B cell (primary cell): Measurements from ENCODE around the gene CD34. TPM values are rescaled to one million over a fixed set of nuclear protein-coding genes. Genes with fewer than 3 reads are reported as not detected.
A peak's percentile ranks its signal among the peaks of the same experiment; 100 is the strongest.

Source experiments
- ATAC-seq: fragments of 200-7000 bp; cut with Tn5 transposase; one replicate; pipeline ENCODE4 v1.10.0; 2021; ENCODE audit warnings: low read depth, mild to moderate bottlenecking, moderate number of reproducible peaks, moderate library complexity
- CTCF ChIA-PET: fragments of 350-600 bp; sonication (Branson Sonifier 250); formaldehyde crosslinking; loops from one replicate; lab custom pipeline; 2021; ENCODE audit warnings: antibody characterized with exemption, inconsistent platforms; lab: Charles Lee
- POLR2A ChIA-PET: fragments of 350-600 bp; sonication (Branson Sonifier 250); formaldehyde crosslinking; loops from one replicate; lab custom pipeline; 2021; ENCODE audit warnings: antibody characterized with exemption; lab: Charles Lee
- DNase-seq: peaks from one replicate; pipeline ENCODE4 v3.0.0; 2013
- H2AFZ ChIP-seq: 2 replicates; pipeline ENCODE4 v1.6.1; 2012; ENCODE audit warnings: mild to moderate bottlenecking, low read depth, low read length; ENCODE audit not compliant: insufficient read depth, poor library complexity, severe bottlenecking
- H3K27ac ChIP-seq, 2 donors: 1 replicate in 1 of 2; 2 replicates in 1 of 2; pipeline ENCODE4 v1.5.1; 2012 to 2013; ENCODE audit warnings: low read length in 2 of 2, mild to moderate bottlenecking in 2 of 2, moderate library complexity in 1 of 2
- H3K27me3 ChIP-seq, 4 experiments: fragments of 200-600 bp in 1 of 4; sonication (generic) in 1 of 4; replicated peaks in 1 of 4; 1 replicate in 2 of 4; 2 replicates in 2 of 4; pipeline versions ENCODE4 v1.6.1 to v1.7.0; 2013 to 2016; ENCODE audit warnings: low read length in 3 of 4, mild to moderate bottlenecking in 2 of 4, mixed read lengths in 1 of 4, moderate library complexity in 1 of 4; ENCODE audit not compliant: insufficient read depth in 4 of 4, control insufficient read depth in 3 of 4; ENCODE audit errors: control extremely low read depth in 1 of 4
- H3K36me3 ChIP-seq, 2 experiments: replicated peaks in 1 of 2; 1 replicate in 1 of 2; 2 replicates in 1 of 2; pipeline versions ENCODE4 v1.6.1 to v1.7.1; 2013; ENCODE audit warnings: low read length in 1 of 2; ENCODE audit not compliant: insufficient read depth in 2 of 2, control insufficient read depth in 1 of 2; ENCODE audit errors: control extremely low read depth in 1 of 2, extremely low read depth in 1 of 2
- H3K4me1 ChIP-seq, 2 donors: fragments of 200-600 bp in 1 of 2; sonication (generic) in 1 of 2; 1 replicate in 1 of 2; 2 replicates in 1 of 2; pipeline versions ENCODE4 v1.5.1 to v1.6.1; 2013 to 2017; ENCODE audit warnings: low read length in 2 of 2; ENCODE audit not compliant: control insufficient read depth in 2 of 2, insufficient read depth in 2 of 2
- H3K4me2 ChIP-seq: replicated peaks from 2 replicates; pipeline ENCODE3; 2012; ENCODE audit warnings: mild to moderate bottlenecking, low read depth, low read length; ENCODE audit not compliant: poor library complexity, severe bottlenecking
- H3K4me3 ChIP-seq, 5 experiments: fragments of 200-600 bp in 1 of 5; sonication (generic) in 1 of 5; 1 replicate in 3 of 5; 2 replicates in 2 of 5; pipeline versions ENCODE4 v1.5.1 to v1.7.0; 2011 to 2016; ENCODE audit warnings: low read length in 4 of 5, mild to moderate bottlenecking in 4 of 5, low read depth in 2 of 5, control low read depth in 1 of 5, moderate library complexity in 1 of 5; ENCODE audit not compliant: insufficient read depth in 1 of 5; ENCODE audit errors: control extremely low read depth in 1 of 5, extremely low read depth in 1 of 5
- H3K79me2 ChIP-seq: fragments of 200-600 bp; sonication (generic); one replicate; pipeline ENCODE4 v1.6.0; 2016; ENCODE audit warnings: low read length; ENCODE audit not compliant: control insufficient read depth, insufficient read depth
- H3K9ac ChIP-seq: fragments of 200-600 bp; sonication (generic); 2 replicates; pipeline ENCODE4 v1.6.1; 2017; ENCODE audit warnings: mild to moderate bottlenecking, low read length, moderate library complexity
- H3K9me3 ChIP-seq, 3 donors: one replicate each; pipeline versions ENCODE4 v1.6.1 to v1.7.1; 2013; ENCODE audit warnings: low read length in 2 of 3; ENCODE audit not compliant: control insufficient read depth in 2 of 3, insufficient read depth in 1 of 3; ENCODE audit errors: control extremely low read depth in 1 of 3
- H4K20me1 ChIP-seq: 2 replicates; pipeline ENCODE4 v1.6.0; 2012; ENCODE audit warnings: mild to moderate bottlenecking, low read length; ENCODE audit not compliant: insufficient read depth, control insufficient read depth, poor library complexity, severe bottlenecking
- H3K27ac Mint-ChIP-seq: one replicate; pipeline ENCODE4 v1.8.0; 2021; ENCODE audit warnings: mixed read lengths
- H3K27me3 Mint-ChIP-seq: one replicate; pipeline ENCODE4 v1.8.0; 2021; ENCODE audit warnings: mixed read lengths
- H3K4me1 Mint-ChIP-seq: one replicate; pipeline ENCODE4 v1.8.0; 2021; ENCODE audit warnings: mixed read lengths
- H3K4me3 Mint-ChIP-seq: one replicate; pipeline ENCODE4 v1.8.0; 2021; ENCODE audit warnings: mixed read lengths
- H3K9me3 Mint-ChIP-seq: one replicate; pipeline ENCODE4 v1.8.0; 2022; ENCODE audit warnings: mixed read lengths; ENCODE audit not compliant: insufficient read depth
- CTCF ChIP-seq: fragments of 200-600 bp; IDR thresholded peaks from one replicate; pipeline ENCODE4 v1.8.0; 2022; ENCODE audit warnings: antibody characterized with exemption, mild to moderate bottlenecking
- EZH2 ChIP-seq: IDR thresholded peaks from 2 replicates; pipeline ENCODE4 v1.6.1; 2012; ENCODE audit warnings: borderline replicate concordance, low read depth, mild to moderate bottlenecking, moderate library complexity, low read length; ENCODE audit not compliant: insufficient read depth, poor library complexity, severe bottlenecking
- WGBS: methylation state at CpG from one replicate; pipeline ENCODE4 v1.1.5; 2013; ENCODE audit warnings: missing lambda C conversion rate; ENCODE audit not compliant: insufficient coverage; 5-methylcytosine and 5-hydroxymethylcytosine counted together
- intact Hi-C: fragments of 100-400 bp; cut with micrococcal nuclease; formaldehyde crosslinking; loops from one replicate; pipeline ENCODE4 v1.10.0; 2022
- polyA plus RNA-seq: library from polyadenylated mRNA; depleted of rRNA; stranded (reverse); fragments of >200 nt; gene quantifications from 2 replicates; pipeline ENCODE4 v1.2.3, GENCODE V29; 2012
- total RNA-seq, 2 donors: library from RNA; stranded (reverse); fragments of 120-200 nt in 1 of 2; gene quantifications; 1 replicate in 1 of 2; 2 replicates in 1 of 2; pipeline versions ENCODE4 v1.2.3 to v1.2.4, GENCODE V29; 2013 to 2022

Gene CD34
- total and polyA plus RNA-seq, 2 donors (not counting 1 experiment from before 2014, with no cell fraction given), result not detected

GRCh38 chr1:207833956-207834660 is 76.8 kb downstream of the CD34 start:
- ATAC-seq (no peak), DNase-seq (no peak)
- peak overlapping the region in 1 of 2 donors; percentile 75 for H3K27ac ChIP-seq
- Mint-ChIP-seq H3K27ac (peak overlapping the region; percentile 93), H3K4me1 (peaks cover 74% of the 10 kb centered on the region), H3K27me3 (no peaks in the 10 kb centered on the region), H3K4me3 (no peak overlapping the region), H3K9me3 (peaks cover 2% of the 10 kb centered on the region)
- H3K9me3 ChIP-seq, result peaks cover 0 to 2% (median 0%) of the 10 kb centered on the region in 3 donors
- peaks cover 91% of the 10 kb centered on the region for H3K79me2 ChIP-seq
- TF ChIP-seq CTCF (no peak), EZH2 (no peak)
- H2AFZ ChIP-seq, result no peak overlapping the region
- peaks cover 22% of the 10 kb centered on the region for H4K20me1 ChIP-seq
- peaks cover 25 to 35% of the 10 kb centered on the region in 2 donors for H3K4me1 ChIP-seq
- H3K9ac ChIP-seq, result no peak overlapping the region
- no peak overlapping the region for H3K4me2 ChIP-seq
- H3K36me3 ChIP-seq, result peaks cover 1 to 10% of the 10 kb centered on the region in 2 experiments
- H3K27me3 ChIP-seq, result no peaks in the 10 kb centered on the region
- H3K4me3 ChIP-seq, result no peak overlapping the region
- WGBS, result 87% methylated on average over 7 of the region's 7 CpGs
- intact Hi-C loops, result loop anchor here (2.0 kb wide), 1 partner anchor 15 kb away; no protein-coding TSS in a partner anchor
- CTCF ChIA-PET, result interaction anchor here (1.0 to 20.3 kb wide), 7 partner anchors 8 to 129 kb away, joined by 4 to 526 read pairs (median 7); no protein-coding TSS in a partner anchor
- POLR2A ChIA-PET, result interaction anchor here (1.3 to 1.8 kb wide), 2 partner anchors 12 to 30 kb away, joined by 3 to 6 read pairs; no protein-coding TSS in a partner anchor

- POLR2A ChIA-PET, result interaction anchor here (1.1 to 1.8 kb wide), 2 partner anchors 11 to 16 kb away, joined by 3 to 6 read pairs; no protein-coding TSS in a partner anchor
- Histone ChIP-seq H3K36me3 (peaks cover 1 to 6% of the 10 kb centered on the region in 2 experiments), H2AFZ (no peak overlapping the region), H3K4me1 (peaks cover 32 to 38% of the 10 kb centered on the region in 2 donors), H3K79me2 (peaks cover 91% of the 10 kb centered on the region), H3K4me2 (no peak overlapping the region), H3K27ac (peak overlapping the region in 1 of 2 donors; percentile 75), H3K9me3 (no peaks in the 10 kb centered on the region), H3K27me3 (no peaks in the 10 kb centered on the region), H3K9ac (no peak overlapping the region), H3K4me3 (no peak overlapping the region), H4K20me1 (peaks cover 18% of the 10 kb centered on the region)
- DNase-seq (no peak), ATAC-seq (no peak)
- H3K9me3 Mint-ChIP-seq, result no peaks in the 10 kb centered on the region
- H3K27me3 Mint-ChIP-seq, result no peaks in the 10 kb centered on the region
- peak overlapping the region; percentile 93 for H3K27ac Mint-ChIP-seq
- intact Hi-C loops, result loop anchor here (2.0 kb wide), 1 partner anchor 15 kb away; no protein-coding TSS in a partner anchor
- no peak for TF ChIP-seq CTCF
- H3K4me1 Mint-ChIP-seq, result peaks cover 76% of the 10 kb centered on the region
- 51% methylated on average over 3 of the region's 6 CpGs for WGBS
- CTCF ChIA-PET, result interaction anchor here (0.7 to 20.3 kb wide), 8 partner anchors 9 to 130 kb away, joined by 3 to 526 read pairs (median 6); no protein-coding TSS in a partner anchor
- no peak overlapping the region for H3K4me3 Mint-ChIP-seq
These were observed 77.5 kb downstream of the CD34 start for GRCh38 chr1:207833381-207833780.
